ENCODE results near the gene NEGR1.

DNA sequence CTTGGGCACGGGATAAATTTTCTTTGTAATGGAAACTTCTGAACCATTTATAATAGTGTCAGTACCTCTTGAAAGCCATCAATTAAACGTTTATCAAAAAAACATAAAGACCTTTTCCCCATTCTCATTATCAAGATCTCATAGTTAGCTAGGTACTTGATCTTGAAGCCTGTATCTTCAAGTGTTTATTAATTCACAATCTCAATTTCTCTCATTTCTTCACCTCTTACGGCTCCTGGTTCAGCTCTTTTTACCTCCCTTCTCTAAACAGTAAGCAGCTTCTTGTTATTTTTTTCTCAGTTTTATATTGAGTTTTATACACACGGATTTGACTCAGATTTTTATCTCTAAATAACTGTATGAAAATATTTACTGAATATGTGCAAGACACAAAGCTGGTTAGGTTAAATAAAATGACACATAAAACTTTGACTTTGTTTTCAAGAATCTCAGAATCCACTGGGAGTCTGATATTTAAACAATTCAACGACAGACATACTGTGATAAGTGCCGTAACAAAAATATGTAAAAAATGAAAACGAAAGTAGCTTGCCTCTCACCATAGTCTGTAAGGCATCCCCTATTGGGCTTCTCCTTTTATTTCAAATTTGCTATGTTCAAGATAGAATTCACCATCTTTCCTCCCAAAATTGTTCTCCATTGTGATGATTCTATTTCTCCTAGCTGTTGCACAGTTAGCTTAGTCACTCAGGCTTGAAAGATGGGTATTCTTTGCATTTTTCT, 789.9 kb downstream of the NEGR1 start:
- TF ChIP-seq, protein P1, sequence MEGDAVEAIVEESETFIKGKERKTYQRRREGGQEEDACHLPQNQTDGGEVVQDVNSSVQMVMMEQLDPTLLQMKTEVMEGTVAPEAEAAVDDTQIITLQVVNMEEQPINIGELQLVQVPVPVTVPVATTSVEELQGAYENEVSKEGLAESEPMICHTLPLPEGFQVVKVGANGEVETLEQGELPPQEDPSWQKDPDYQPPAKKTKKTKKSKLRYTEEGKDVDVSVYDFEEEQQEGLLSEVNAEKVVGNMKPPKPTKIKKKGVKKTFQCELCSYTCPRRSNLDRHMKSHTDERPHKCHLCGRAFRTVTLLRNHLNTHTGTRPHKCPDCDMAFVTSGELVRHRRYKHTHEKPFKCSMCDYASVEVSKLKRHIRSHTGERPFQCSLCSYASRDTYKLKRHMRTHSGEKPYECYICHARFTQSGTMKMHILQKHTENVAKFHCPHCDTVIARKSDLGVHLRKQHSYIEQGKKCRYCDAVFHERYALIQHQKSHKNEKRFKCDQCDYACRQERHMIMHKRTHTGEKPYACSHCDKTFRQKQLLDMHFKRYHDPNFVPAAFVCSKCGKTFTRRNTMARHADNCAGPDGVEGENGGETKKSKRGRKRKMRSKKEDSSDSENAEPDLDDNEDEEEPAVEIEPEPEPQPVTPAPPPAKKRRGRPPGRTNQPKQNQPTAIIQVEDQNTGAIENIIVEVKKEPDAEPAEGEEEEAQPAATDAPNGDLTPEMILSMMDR (IDR thresholded peaks at IDR 0.05 in 4 of 5, conservative IDR thresholded peaks at IDR 0.05 in 1 of 5), result no peak
- no peak for TF ChIP-seq POLR2A (IDR thresholded peaks at IDR 0.05)
